GM23248 (cell line): Measurements from ENCODE around the gene OMA1. TPM values are rescaled to one million over a fixed set of nuclear protein-coding genes. Genes with fewer than 3 reads are reported as not detected.
A peak's percentile ranks its signal among the peaks of the same experiment; 100 is the strongest.

ENCODE experiments used
- DNase-seq: peaks from one replicate; pipeline ENCODE4 v3.0.0-alpha.2; 2015
- H2AFZ ChIP-seq: fragments of 200-600 bp; sonication (generic); 2 replicates; pipeline ENCODE4 v1.6.1; 2016; ENCODE audit warnings: antibody characterized with exemption
- H3F3A ChIP-seq: fragments of 200-600 bp; sonication (generic); 2 replicates; pipeline ENCODE4 v1.6.1; 2016; ENCODE audit warnings: mild to moderate bottlenecking, antibody characterized with exemption, mixed run types; ENCODE audit not compliant: insufficient read depth
- H3K27ac ChIP-seq: fragments of 200-600 bp; sonication (generic); 2 replicates; pipeline ENCODE4 v1.5.1; 2016; ENCODE audit warnings: mild to moderate bottlenecking
- H3K27me3 ChIP-seq: fragments of 200-600 bp; sonication (generic); replicated peaks from 2 replicates; pipeline ENCODE4 v1.6.1; 2016; ENCODE audit warnings: mild to moderate bottlenecking; ENCODE audit not compliant: insufficient read depth
- H3K36me3 ChIP-seq: fragments of 200-600 bp; sonication (generic); 2 replicates; pipeline ENCODE4 v1.6.1; 2016; ENCODE audit warnings: low read depth, mild to moderate bottlenecking
- H3K4me1 ChIP-seq: fragments of 200-600 bp; sonication (generic); 2 replicates; pipeline ENCODE4 v1.6.1; 2016; ENCODE audit warnings: mild to moderate bottlenecking; ENCODE audit not compliant: insufficient read depth
- H3K4me2 ChIP-seq: fragments of 200-600 bp; sonication (generic); one replicate; pipeline ENCODE4 v1.6.1; 2016; ENCODE audit warnings: mild to moderate bottlenecking; ENCODE audit not compliant: unreplicated experiment
- H3K4me3 ChIP-seq: fragments of 200-600 bp; sonication (generic); 2 replicates; pipeline ENCODE4 v1.5.1; 2016; ENCODE audit warnings: mild to moderate bottlenecking
- H3K79me2 ChIP-seq: fragments of 200-600 bp; sonication (generic); 2 replicates; pipeline ENCODE4 v1.6.1; 2016; ENCODE audit warnings: mild to moderate bottlenecking; ENCODE audit not compliant: insufficient read depth
- H3K9ac ChIP-seq: fragments of 200-600 bp; sonication (generic); 2 replicates; pipeline ENCODE4 v1.6.1; 2016; ENCODE audit warnings: mild to moderate bottlenecking
- H3K9me2 ChIP-seq: fragments of 200-600 bp; sonication (generic); 2 replicates; pipeline ENCODE4 v1.6.1; 2016; ENCODE audit warnings: mixed run types, mild to moderate bottlenecking, moderate library complexity; ENCODE audit not compliant: insufficient read depth
- H3K9me3 ChIP-seq: fragments of 200-600 bp; sonication (generic); one replicate; pipeline ENCODE4 v1.6.1; 2017; ENCODE audit warnings: low read depth
- H4K20me1 ChIP-seq: fragments of 200-600 bp; sonication (generic); 2 replicates; pipeline ENCODE4 v1.6.0; 2016; ENCODE audit not compliant: insufficient read depth
- EZH2 ChIP-seq: fragments of 200-600 bp; sonication (generic); IDR thresholded peaks from 2 replicates; pipeline ENCODE4 v1.6.1; 2018; ENCODE audit warnings: antibody characterized with exemption, mild to moderate bottlenecking; ENCODE audit not compliant: insufficient read depth, poor library complexity, severe bottlenecking
- EZH2phosphoT487 ChIP-seq: fragments of 200-600 bp; sonication (generic); IDR thresholded peaks from 2 replicates; pipeline ENCODE4 v1.6.1; 2018; ENCODE audit warnings: antibody characterized with exemption, moderate library complexity, mild to moderate bottlenecking, low read depth; ENCODE audit not compliant: insufficient read depth
- WGBS, 2 experiments: methylation state at CpG; one replicate each; pipeline ENCODE4 v1.1.6; 2015 to 2017; ENCODE audit warnings: low lambda C conversion rate in 2 of 2, low coverage in 1 of 2; ENCODE audit errors: missing lambda C conversion rate in 2 of 2; 5-methylcytosine and 5-hydroxymethylcytosine counted together
- in situ Hi-C: fragments of 300-500 bp; cut with MboI; formaldehyde crosslinking; loops from 2 replicates; pipeline ENCODE4 v1.15.0; 2020
- polyA plus RNA-seq: library from polyadenylated mRNA; unstranded; fragments of >200 nt; fragmentation: Nextera tagmentation; extraction: Ambion mirVana; gene quantifications from 2 replicates; pipeline ENCODE4 v1.2.1, GENCODE V29; 2016
- total RNA-seq: library from RNA; depleted of rRNA; stranded (reverse); fragments of >200 nt; shearing (Covaris generic); gene quantifications from 2 replicates; pipeline ENCODE4 v1.2.3, GENCODE V29; 2014

The OMA1 gene
- total and polyA plus RNA-seq, 2 experiments from 2014 or later, result 13.2 to 14.0 TPM

GRCh38 chr1:58446368-58446767 is 100.2 kb downstream of the OMA1 start:
- Histone ChIP-seq H3K36me3 (no peaks in the 10 kb centered on the region), H3K9me2 (no peaks in the 10 kb centered on the region), H2AFZ (no peak overlapping the region), H3K27ac (no peak overlapping the region), H4K20me1 (no peaks in the 10 kb centered on the region), H3K27me3 (no peaks in the 10 kb centered on the region), H3F3A (0 out of 2 replicates have a peak, but pooled peaks cover 5% of the 10 kb centered on the region), H3K79me2 (no peaks in the 10 kb centered on the region), H3K4me3 (no peak overlapping the region), H3K9me3 (no peaks in the 10 kb centered on the region), H3K4me2 (no peak overlapping the region), H3K9ac (no peak overlapping the region), H3K4me1 (no peaks in the 10 kb centered on the region; the same call in 1 of the 2 replicates)
- DNase-seq, result no peak
- TF ChIP-seq EZH2 (no peak), EZH2phosphoT487 (no peak)
- in situ Hi-C loops, result no loop called here

- no peak overlapping the region for H3K9ac ChIP-seq
- H3K27me3 ChIP-seq, result no peaks in the 10 kb centered on the region
- no peaks in the 10 kb centered on the region for H3K9me2 ChIP-seq
- 59 to 61% methylated on average over 4 of the region's 4 CpGs for WGBS, 2 experiments
- no peak overlapping the region for H3K4me3 ChIP-seq
- 0 out of 2 replicates have a peak, but pooled peaks cover 5% of the 10 kb centered on the region for H3F3A ChIP-seq
- no peak overlapping the region for H3K4me2 ChIP-seq
- no peak overlapping the region for H3K27ac ChIP-seq
- no peaks in the 10 kb centered on the region; the same call in 1 of the 2 replicates for H3K4me1 ChIP-seq
- DNase-seq, result peak; percentile 66
- H3K79me2 ChIP-seq, result no peaks in the 10 kb centered on the region
- no peak for TF ChIP-seq EZH2
- no peak for TF ChIP-seq EZH2phosphoT487
- H4K20me1 ChIP-seq, result no peaks in the 10 kb centered on the region
- no peak overlapping the region for H2AFZ ChIP-seq
- no peaks in the 10 kb centered on the region for H3K36me3 ChIP-seq
- H3K9me3 ChIP-seq, result no peaks in the 10 kb centered on the region
- in situ Hi-C loops, result no loop called here
Measured at GRCh38 chr1:58443986-58444868, 102.3 kb downstream of the OMA1 start.

- Histone ChIP-seq H4K20me1 (no peaks in the 10 kb centered on the region), H3F3A (0 out of 2 replicates have a peak, but pooled peaks cover 5% of the 10 kb centered on the region)
- WGBS, 2 experiments, result 58% methylated on average over 6 of the region's 6 CpGs
Measured at GRCh38 chr1:58442114-58442513, 104.4 kb downstream of the OMA1 start.

GRCh38 chr1:58441699-58442098 is 104.8 kb downstream of the OMA1 start:
- Histone ChIP-seq H3K4me3 (no peak overlapping the region), H3K27me3 (no peaks in the 10 kb centered on the region), H3K9ac (no peak overlapping the region), H3K9me3 (no peaks in the 10 kb centered on the region), H3K9me2 (no peaks in the 10 kb centered on the region), H4K20me1 (no peaks in the 10 kb centered on the region), H3K27ac (no peak overlapping the region), H3K79me2 (no peaks in the 10 kb centered on the region), H3K4me2 (no peak overlapping the region), H3F3A (0 out of 2 replicates have a peak, but pooled peaks cover 5% of the 10 kb centered on the region), H3K4me1 (no peaks in the 10 kb centered on the region; the same call in 1 of the 2 replicates), H2AFZ (peak overlapping the region; percentile 40; the same call in 1 of the 2 replicates), H3K36me3 (no peaks in the 10 kb centered on the region)
- 13 to 17% methylated on average over 10 of the region's 10 CpGs for WGBS, 2 experiments
- in situ Hi-C loops, result no loop called here
- no peak for DNase-seq
- TF ChIP-seq EZH2phosphoT487, result no peak
- no peak for TF ChIP-seq EZH2

More at GRCh38 chr1:58442114-58442513, 104.4 kb downstream of the OMA1 start:
- no peaks in the 10 kb centered on the region for H3K9me3 ChIP-seq
- no peak overlapping the region for H3K4me2 ChIP-seq
- no peak overlapping the region for H3K4me3 ChIP-seq
- no peaks in the 10 kb centered on the region; the same call in 1 of the 2 replicates for H3K4me1 ChIP-seq
- TF ChIP-seq EZH2phosphoT487, result no peak
- H3K36me3 ChIP-seq, result no peaks in the 10 kb centered on the region
- H3K9me2 ChIP-seq, result no peaks in the 10 kb centered on the region
- H3K79me2 ChIP-seq, result no peaks in the 10 kb centered on the region
- in situ Hi-C loops, result no loop called here
- H3K9ac ChIP-seq, result no peak overlapping the region
- no peaks in the 10 kb centered on the region for H3K27me3 ChIP-seq
- H3K27ac ChIP-seq, result no peak overlapping the region
- DNase-seq, result peak; percentile 42
- 0 out of 2 replicates have a peak overlapping the region, but pooled peaks have one; percentile 40 for H2AFZ ChIP-seq
